Measurements from ENCODE around the gene ATP5IF1. TPM values are rescaled to one million over a fixed set of nuclear protein-coding genes. Genes with fewer than 3 reads are reported as not detected.
A peak's percentile ranks its signal among the peaks of the same experiment; 100 is the strongest.

Gene ATP5IF1
- total and polyA plus RNA-seq, 9 of the 15 experiments (the other 6 are each of a cell fraction or from before 2014, with no cell fraction given) = 292 to 1,422 (median 388) TPM

GRCh38 chr1:28236656-28237322 lies 865 bp downstream of the ATP5IF1 start (continued):
- TF ChIP-seq KDM4B (IDR thresholded peaks at IDR 0.05; ENCODE audit: borderline replicate concordance in 2 of 2, low read depth in 1 of 2) (0 out of 4 replicates have a peak, but pooled peaks of 1 of the 2 experiments have one; percentile 16), KDM2B (CRISPR knock-in tag; IDR thresholded peaks at IDR 0.05) (no peak), ZNF717 (CRISPR knock-in tag; IDR thresholded peaks at IDR 0.05) (no peak), HDAC1 (IDR thresholded peaks at IDR 0.05) (peak in 1 of 2 experiments; percentile 52; a peak in 1 of 4 replicates), ZEB2 (IDR thresholded peaks at IDR 0.05) (no peak), ZNF239 (CRISPR knock-in tag; IDR thresholded peaks at IDR 0.05) (no peak), ZNF146 (CRISPR knock-in tag; IDR thresholded peaks at IDR 0.05; ENCODE audit: unreplicated experiment) (no peak), CBX2 (IDR thresholded peaks at IDR 0.05; ENCODE audit: insufficient read depth, low read length, poor library complexity, severe bottlenecking) (no peak), GABPA (tag; conservative IDR thresholded peaks at IDR 0.05; ENCODE audit: low read depth) (no peak), ZFX (CRISPR knock-in tag; IDR thresholded peaks at IDR 0.05) (peak; percentile 53; the same call in 1 of the 2 replicates), HDGF (IDR thresholded peaks at IDR 0.05) (peak; percentile 66), ZNF695 (CRISPR knock-in tag; IDR thresholded peaks at IDR 0.05) (0 out of 2 replicates have a peak, but pooled peaks have one; percentile 15), KDM1A (IDR thresholded peaks at IDR 0.05) (peak in 1 of 2 experiments; percentile 43; a peak in 1 of 4 replicates), HDAC6 (IDR thresholded peaks at IDR 0.05; ENCODE audit: low read depth, low read length) (no peak), TEAD4 (IDR thresholded peaks at IDR 0.05; ENCODE audit: low read length) (peak; percentile 80), TEAD4 (CRISPR knock-in tag; IDR thresholded peaks at IDR 0.05; ENCODE audit: borderline replicate concordance) (no peak), PTBP1 (IDR thresholded peaks at IDR 0.05; ENCODE audit: low read depth, low read length) (no peak), HEY1 (CRISPR knock-in tag; IDR thresholded peaks at IDR 0.05; ENCODE audit: borderline replicate concordance) (no peak), NR2C2 (CRISPR knock-in tag; IDR thresholded peaks at IDR 0.05) (no peak), NR2C2 (tag; IDR thresholded peaks at IDR 0.05) (peak; percentile 45; the same call in 1 of the 2 replicates), PCBP1 (IDR thresholded peaks at IDR 0.05; ENCODE audit: low read depth, low read length, poor library complexity, severe bottlenecking) (no peak), FOXK2 (conservative IDR thresholded peaks at IDR 0.05 in 1 of 2, IDR thresholded peaks at IDR 0.05 in 1 of 2; ENCODE audit: low read depth in 2 of 2) (0 out of 4 replicates have a peak, but pooled peaks of 1 of the 2 experiments have one; percentile 0), MTA2 (IDR thresholded peaks at IDR 0.05; ENCODE audit: low read depth) (peak; percentile 62), SREBF1 (IDR thresholded peaks at IDR 0.05; ENCODE audit: borderline replicate concordance, low read depth, low read length) (0 out of 2 replicates have a peak, but pooled peaks have one; percentile 40), LEF1 (IDR thresholded peaks at IDR 0.05) (no peak), ZBTB26 (CRISPR knock-in tag; IDR thresholded peaks at IDR 0.05) (0 out of 2 replicates have a peak, but pooled peaks have one; percentile 42), MEF2A (IDR thresholded peaks at IDR 0.05; ENCODE audit: control insufficient read depth, low read depth, low read length) (0 out of 2 replicates have a peak, but pooled peaks have one; percentile 20)
- TF ChIP-seq, protein P1, sequence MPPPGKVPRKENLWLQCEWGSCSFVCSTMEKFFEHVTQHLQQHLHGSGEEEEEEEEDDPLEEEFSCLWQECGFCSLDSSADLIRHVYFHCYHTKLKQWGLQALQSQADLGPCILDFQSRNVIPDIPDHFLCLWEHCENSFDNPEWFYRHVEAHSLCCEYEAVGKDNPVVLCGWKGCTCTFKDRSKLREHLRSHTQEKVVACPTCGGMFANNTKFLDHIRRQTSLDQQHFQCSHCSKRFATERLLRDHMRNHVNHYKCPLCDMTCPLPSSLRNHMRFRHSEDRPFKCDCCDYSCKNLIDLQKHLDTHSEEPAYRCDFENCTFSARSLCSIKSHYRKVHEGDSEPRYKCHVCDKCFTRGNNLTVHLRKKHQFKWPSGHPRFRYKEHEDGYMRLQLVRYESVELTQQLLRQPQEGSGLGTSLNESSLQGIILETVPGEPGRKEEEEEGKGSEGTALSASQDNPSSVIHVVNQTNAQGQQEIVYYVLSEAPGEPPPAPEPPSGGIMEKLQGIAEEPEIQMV (tag; conservative IDR thresholded peaks at IDR 0.05; ENCODE audit: low read depth) = no peak

Data from K562 (cell line).